HG02610 (cell line): Measurements from ENCODE around the gene INTS14.
A peak's percentile ranks its signal among the peaks of the same experiment; 100 is the strongest.
"Not testable (repeated sequence)": the region's sequence is repeated elsewhere in the genome, so short reads cannot be mapped to it uniquely, and the experiment has no call there.

Source experiments
- ATAC-seq: cut with Tn5 transposase; IDR thresholded peaks from one replicate; pipeline ENCODE4 v1.9.1; 2021; ENCODE audit warnings: mild to moderate bottlenecking, moderate library complexity; ENCODE audit not compliant: unreplicated experiment

INTS14 gene

DNA sequence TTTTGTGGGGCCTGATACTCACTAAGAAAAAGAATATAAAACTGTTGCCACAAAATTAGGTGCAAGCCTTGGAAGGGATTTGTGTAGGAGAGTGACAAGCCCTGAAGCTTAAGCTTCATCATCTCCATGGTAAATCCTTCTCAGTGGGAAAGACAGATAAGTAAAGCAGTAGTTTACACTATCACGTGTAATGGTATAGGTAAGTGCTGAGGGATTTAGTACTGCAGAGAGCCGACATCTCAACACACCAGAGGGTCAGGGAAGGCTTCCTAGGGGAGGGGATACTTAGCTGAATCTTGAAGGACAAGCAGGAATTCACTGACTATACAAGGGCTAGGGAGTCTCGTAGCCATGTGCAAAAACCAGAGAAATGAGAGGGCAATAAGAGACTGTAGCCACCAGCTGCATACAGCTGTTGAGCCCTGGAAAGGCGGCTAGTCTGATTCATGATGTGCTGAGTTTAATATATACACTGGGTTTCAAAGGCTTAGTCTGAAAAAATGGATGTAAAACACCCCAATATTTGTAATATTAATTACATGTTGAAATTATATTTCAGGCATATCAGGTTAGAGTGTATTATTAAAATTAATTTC is 21.9 kb upstream of the INTS14 start:
- no peak for ATAC-seq

DNA sequence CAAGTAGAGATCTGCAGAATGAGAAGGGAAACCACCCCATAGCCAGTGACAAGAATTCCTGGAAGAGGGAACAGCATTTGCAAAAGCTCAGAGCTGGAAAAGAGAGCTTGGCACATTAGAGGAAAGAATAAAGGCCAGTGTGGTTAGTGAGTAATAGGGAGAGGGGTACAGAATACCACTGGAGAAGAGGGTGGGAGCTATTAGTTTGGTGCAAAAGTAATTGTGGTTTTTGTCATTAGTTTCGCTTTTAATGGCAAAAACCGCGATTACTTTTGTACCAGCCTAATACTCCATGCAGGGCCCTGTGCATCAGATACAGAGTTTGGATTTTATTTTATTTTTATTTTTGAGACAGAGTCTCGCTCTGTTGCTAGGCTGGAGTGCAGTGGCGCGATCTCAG is 20.6 kb upstream of the INTS14 start:
- ATAC-seq, result peak; percentile 38

DNA sequence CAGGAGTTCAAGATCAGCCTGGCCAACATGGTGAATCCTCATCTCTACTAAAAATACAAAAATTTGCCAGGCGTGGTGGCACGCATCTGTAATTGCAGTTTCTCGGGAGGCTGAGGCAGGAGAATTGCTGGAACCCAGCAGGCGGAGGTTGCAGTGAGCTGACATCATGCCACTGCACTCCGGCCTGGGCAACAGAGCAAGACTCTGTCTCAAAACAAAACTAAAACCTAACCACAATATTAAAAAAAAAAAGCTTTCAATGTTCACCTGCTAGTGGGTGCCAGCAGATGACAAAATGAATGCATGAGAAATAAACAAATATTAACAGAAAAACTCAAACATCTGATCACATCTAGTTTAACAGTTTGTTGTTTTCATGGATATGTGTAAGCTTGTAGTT is 19.8 kb upstream of the INTS14 start:
- ATAC-seq, result peak; percentile 67

DNA sequence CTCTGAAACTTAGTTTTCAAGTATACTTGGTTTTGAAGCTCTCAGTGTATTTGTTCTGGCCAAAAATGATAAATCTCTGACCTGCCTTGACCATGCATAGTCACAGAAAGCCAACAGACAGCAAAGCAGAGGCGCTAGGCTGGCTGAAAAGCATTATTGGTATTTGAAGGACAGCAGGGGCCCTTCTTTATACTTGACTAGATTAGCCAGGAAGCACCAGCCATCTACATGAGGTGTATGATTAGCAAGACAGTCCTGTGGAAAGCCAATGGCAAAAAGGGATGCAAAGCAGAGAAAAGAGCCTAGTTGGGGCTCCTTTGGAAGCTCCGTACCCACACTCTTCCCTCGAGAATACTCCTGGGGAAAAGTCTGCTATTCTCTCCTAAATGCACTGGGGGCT is 18.6 kb upstream of the INTS14 start:
- ATAC-seq, result no peak

DNA sequence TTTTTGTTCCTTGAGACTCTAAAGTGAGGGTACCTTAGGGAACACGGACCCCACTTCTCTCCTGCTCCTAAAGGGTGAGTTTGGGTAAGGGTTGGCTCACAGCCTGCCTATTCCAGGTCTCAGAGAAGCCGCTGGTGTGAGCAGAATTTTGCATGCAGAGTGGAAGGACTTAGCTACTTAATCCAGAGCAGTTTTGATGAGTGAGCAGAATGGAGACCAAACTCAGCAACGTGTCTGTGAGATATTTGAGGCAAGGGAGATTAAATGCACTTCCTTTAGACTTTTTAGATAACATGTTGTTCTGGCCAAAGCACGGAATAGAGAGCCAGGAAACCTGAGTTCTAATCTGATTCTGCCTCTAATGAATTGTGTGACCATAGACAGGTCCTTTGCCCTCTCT is 15.9 kb upstream of the INTS14 start:
- no peak for ATAC-seq

DNA sequence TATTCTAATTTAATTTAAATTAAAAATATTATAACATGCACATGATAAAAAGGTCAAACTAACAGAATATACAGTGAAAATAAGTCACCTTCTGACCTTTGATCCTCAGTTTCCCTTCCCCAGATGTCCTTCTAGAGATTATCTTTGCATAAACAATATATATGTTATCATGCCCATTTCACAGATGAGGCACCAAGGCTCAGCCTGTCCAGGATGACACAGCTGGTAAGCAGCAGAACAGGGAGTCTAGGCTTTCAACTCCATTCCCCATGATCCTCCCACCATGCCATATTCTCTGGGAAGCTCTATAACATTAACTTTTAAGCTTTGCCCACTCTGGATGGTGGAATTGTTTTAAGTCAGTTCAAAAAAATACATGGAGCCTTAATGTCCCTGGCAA is 12.2 kb upstream of the INTS14 start:
- no peak for ATAC-seq

DNA sequence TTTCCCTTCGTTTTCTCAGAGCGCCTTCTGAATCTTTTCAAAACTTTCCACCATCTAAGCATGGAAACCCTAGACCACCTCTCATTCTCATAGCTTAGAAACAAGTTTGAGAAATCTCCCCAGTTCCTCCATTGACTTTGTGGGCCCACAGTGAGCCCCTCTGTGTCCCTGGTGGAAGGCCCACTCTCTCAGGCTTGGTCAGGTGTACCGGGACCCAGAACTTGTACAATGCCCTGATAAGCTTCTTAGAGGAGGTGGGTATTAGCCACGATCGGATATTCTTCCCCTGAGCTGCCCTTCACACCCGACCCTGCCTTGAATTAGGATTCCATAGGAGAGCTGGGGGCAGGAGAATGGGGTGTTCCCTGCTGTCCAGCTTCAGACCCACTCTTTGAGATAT is 10.7 kb upstream of the INTS14 start, which contains the start of gene SLC24A1:
Gene SLC24A1 (plus strand): TSS at position 301 of the 400 bp plus-strand sequence. CDS start 2,143 bp downstream, outside the sequence.
- no peak for ATAC-seq

DNA sequence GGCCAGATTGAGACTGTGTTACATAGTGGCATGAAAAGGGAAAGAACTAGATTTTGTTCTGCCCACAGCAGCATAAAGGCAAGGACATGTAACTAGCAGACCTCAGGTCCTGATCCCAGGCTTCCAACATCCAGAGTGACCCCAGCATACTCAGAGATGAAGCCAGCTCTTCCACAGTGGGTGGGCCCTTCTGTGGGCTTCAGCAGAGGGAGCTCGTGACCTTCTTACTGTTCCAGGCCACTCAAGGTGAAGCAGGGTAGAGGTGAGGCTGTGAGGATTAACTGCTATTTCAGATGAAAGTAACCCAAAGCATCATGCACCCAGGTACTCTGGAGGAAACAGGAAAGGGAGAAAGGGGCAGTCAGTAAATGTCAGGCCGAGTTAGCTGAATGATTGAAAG is 9.9 kb upstream of the INTS14 start:
- no peak for ATAC-seq

DNA sequence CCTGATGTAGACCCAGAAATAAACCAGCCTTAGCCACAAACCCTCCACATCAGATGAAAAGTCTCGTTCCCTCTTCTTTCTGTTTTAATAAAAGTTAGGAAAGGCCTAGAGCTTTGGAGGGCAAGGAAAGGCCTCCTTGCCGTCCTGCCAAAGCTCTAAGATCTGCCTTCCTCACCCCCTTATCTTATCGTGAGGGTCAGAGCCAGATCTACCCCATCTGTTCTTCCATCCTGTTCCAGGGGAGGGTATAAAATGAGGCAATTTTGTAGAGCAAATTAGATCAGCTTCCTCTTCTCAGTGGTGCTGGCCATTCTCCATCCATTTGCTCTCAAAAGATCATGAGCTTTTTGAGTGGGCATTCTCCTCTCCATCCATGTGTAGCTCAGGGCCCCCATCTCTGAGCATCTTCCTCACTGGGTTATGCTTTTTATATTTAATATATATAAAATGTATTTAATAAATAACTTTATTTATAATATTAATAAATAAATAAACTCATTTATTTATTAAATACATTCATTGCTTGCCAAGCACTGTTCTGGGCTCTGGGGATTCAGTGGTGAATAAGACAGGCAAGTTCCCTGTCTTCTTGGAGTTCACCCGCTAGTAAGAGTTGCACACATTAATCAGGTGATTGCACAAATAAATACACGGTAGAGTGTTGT is 8.8 kb upstream of the INTS14 start:
- no peak for ATAC-seq

DNA sequence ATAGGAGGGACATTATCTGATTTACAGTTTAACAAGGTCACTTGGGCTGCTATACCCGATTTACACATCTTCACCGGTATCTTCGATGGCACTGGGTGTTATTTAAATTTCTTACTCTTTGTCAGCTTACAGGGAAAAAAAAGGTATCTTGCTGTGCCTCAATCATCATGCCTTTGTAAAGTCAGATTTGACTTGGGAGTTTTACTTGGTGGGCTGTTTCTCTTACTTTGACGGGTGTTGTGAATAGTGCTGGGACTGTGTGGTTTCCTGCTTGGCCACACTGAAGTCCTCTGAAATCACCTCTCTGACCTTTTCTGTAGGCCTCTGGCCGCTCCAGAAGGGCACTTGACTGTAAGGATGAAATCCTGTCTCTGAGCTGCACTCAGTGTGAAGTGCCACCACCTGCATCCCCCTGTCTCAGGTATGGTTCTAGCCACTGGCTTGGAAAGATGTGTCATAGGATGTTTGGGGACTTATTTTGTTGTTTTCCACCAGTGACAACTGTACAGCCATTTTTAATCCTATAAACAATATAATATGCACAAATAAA is 7.7 kb upstream of the INTS14 start:
- ATAC-seq, result no peak

DNA sequence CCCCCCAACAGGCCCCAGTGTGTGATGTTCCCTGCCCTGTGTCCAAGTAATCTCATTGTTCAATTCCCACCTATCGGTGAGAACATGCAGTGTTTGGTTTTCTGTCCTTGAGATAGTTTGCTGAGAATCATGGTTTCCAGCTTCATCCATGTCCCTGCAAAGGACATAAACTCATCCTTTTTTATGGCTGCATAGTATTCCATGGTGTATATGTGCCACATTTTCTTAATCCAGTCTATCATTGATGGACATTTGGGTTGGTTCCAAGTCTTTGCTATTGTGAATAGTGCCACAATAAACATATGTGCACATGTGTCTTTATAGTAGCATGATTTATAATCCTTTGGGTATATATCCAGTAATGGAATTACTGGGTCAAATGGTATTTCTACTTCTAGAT is 5.0 kb upstream of the INTS14 start:
- ATAC-seq, result not testable (repeated sequence)

DNA sequence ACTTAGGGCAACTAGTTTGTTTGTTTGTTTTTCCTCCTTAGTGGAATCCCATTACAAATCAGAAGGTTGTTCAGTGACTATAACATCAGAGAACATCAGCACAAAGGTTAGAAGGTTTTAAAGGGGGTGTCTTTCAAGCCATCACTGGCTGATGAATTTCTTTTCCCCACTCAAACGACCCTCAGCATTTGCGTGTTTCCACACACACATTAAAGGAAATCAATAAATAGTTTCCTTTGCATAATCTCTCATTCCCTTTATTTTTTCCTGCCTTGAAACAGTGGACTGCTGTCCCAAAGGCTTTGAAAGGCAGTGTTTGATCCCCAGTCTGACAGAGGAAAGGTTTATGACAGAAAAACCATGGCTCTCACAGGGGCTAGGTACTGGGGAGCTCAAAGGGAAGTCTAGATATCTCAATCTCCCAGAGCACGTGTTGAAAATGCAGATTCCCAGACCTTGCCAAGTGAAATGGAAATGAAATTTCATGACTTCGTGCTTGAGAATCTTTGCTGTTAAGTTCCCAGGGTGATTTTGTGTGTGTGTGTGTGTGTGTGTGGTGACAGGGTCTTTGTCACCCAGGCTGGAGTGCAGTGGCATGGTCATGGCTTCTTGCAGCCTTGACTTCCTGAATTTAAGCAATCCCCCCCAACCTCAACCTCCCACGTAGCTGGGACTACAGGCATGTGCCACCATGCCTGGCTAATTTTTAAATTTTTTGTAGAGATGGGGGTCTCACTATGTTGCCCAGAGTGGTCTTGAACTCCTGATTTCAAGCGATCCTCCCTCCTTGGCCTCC is 2.2 kb upstream of the INTS14 start:
- ATAC-seq, result no peak

DNA sequence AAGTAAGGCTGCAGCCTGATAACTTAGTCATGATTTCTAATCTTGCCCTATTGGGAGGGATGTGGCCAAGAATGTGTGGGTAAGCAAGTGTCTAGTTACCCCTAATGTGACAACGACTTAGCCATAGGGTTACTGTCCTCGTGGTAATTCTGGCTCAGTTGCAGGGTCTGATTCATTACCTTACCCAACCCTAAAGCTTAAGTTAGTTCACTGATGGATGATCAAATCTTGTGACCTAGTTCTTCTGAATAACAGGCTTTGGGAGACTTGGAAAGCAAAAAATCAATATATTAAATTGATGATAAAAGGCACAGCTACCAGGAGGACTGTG is 1.6 kb upstream of the INTS14 start:
- no peak for ATAC-seq

DNA sequence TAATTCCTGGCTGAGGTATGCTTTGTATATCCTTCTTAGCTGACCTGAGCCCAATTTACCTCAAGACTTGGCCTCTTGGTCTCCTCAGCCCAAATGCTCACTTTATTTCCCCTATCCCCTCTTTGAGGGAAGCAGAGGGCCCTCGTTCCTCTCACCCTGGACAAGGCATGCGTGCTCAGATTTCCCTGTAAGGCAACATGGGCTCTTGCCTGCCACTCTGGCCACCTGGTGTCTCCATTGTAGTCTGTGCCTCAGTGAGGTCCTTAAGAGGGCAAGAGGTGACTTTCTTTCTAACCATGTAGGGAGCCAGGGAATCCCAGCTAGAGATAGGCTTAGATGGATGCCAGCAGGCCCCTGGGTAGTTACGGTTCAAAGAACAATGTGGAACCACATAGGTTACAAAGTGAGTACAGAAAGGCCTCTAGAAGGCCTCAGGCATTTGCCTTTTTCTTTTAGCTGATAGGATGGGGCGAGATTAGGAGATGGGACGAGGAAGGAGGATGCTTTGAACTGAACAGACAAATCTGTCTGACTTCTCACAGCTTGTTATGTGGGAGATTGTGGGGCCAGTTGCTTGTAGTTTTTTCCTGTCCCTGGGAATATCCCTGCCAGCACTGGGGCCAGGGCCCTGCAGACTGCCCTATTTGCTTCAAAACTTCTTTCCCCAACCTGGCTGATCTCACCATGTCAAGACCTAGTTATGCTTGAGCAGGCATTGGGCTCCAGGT is 1.1 kb upstream of the INTS14 start:
- ATAC-seq, result no peak

DNA sequence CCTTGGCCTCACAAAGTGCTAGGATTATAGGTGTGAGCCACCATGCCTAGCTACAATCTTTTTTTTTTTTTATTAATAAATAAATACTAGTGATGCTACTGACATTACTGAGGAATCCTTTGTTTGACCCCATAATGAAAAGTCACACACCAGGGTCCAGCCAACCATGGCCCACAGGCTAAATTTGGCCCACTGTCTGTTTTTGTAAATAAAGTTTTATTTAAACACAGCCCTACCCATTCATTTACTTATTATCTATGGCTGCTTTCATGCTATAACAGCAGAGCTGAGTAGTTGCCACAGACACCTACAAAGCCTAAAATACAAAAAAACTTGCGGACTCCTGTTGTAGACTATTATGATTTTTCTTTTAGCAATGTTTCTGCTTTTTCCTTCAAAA is 7.4 kb downstream of the INTS14 start:
- no peak for ATAC-seq

DNA sequence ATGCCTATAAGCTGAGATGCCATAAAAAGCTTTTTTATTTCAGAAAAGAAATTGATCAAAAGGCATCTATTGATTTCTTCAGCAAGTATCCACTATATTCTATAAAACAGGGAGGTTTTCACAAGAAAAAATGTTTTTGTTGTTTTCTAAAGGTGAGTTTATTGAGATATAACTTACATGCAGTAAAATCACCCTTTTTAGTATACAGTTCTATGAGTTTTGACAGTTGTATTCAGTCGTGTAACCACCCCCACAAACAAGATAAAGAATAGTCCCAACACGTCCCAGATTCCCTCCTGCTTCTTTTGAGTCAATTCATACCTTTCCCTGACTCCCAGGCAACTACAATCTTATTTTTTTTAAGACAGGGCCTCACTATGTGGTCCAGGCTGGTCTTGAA is 7.8 kb downstream of the INTS14 start:
- no peak for ATAC-seq

DNA sequence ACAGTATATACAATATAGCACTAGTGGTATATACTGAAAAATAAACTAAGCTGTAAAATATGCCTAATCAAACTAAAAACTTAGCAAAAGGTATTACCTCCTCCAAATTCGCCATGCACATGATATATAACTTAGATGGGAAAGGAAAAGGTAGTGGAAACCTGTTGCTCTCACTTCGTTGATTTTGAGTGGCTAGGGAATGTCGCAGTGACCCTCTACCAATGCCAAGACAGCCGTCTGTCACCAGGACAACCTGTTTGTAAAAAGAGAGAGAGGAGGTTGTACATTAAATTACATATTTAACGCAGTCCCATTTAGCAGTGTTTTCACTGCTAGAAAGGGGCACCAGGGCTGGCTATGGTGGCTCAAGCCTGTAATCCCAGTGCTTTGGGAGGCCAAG is 11.3 kb downstream of the INTS14 start:
- no peak for ATAC-seq

DNA sequence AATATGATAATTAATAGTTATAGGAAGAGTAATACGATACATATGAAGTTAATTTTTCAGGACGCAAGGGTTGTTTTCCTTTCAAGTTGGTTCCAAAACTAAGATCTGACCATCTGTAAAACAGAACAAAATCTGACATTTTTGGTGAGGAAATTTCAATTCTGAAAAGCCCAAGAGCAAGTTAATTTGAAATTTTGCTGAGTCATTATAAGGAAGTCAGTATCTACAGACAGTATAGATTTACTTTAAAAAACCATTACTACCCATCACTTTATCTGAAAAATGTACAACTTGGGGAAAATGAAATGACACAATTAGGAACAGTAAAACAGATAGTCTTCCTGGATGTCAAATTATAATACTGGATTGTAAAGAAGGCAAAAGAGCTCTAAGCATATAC is 12.5 kb downstream of the INTS14 start:
- no peak for ATAC-seq

DNA sequence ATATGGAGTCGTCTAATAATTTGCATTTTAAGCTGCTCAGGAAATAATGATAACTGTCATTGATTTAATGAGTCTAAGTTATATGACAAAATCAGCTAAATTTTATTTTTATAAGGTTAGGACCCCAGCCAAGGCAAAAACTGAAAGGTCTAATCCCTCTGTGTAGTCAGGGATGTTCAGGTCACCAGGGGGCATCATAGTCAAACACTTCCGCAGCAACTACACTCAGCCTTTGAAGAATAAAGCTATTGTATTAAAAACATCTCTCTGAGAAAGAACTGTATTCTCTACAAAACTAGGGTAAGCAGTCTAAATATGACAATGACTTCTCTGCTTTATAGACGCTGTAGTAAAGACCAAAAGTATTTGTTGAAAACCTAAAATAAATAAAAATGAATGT is 15.0 kb downstream of the INTS14 start:
- no peak for ATAC-seq

DNA sequence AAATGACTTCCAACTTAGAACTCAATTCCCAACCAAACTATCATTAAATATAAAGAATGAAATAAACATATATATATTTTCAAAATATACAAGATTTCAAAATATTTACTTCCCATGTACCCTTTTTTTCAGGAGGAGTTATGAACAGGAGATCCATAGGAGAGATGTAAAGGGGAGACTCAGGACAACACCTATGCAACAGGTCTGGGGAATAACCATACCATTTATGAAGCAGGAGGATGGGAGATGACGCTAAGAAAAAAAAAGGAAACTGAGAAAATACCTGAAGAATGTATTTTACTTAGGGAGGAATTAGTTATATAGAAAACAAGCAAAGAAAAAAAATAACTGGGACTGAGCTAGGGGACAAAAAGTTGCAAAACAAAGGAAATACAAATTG is 23.8 kb downstream of the INTS14 start:
- ATAC-seq, result no peak

DNA sequence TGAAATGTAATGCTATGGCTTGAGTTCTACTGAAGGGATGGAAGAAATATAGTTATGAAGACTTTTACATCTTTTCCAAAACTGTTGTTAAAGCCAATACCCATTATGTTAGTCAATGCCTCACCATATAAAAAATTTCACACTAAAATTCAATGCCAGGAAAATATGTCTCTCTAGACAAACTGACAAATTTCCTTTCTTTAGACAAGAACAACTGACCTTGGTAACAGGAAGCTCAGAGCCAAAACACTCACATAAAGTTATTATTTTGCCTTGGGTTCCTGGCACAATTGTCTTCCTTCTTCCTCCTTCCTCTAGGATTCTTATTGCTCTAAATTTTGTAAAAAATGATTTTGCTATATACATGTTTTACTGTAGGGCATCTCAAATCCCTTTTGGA is 26.7 kb downstream of the INTS14 start:
- ATAC-seq, result no peak
